Measurements from ENCODE around the gene NDUFS8. TPM values are rescaled to one million over a fixed set of nuclear protein-coding genes. Genes with fewer than 3 reads are reported as not detected.

The NDUFS8 gene
- total and polyA plus RNA-seq, 2 of the 13 experiments (the other 11 are each of a cell fraction or from before 2014, with no cell fraction given): 96.7 to 158 TPM

- TF ChIP-seq, protein P1, sequence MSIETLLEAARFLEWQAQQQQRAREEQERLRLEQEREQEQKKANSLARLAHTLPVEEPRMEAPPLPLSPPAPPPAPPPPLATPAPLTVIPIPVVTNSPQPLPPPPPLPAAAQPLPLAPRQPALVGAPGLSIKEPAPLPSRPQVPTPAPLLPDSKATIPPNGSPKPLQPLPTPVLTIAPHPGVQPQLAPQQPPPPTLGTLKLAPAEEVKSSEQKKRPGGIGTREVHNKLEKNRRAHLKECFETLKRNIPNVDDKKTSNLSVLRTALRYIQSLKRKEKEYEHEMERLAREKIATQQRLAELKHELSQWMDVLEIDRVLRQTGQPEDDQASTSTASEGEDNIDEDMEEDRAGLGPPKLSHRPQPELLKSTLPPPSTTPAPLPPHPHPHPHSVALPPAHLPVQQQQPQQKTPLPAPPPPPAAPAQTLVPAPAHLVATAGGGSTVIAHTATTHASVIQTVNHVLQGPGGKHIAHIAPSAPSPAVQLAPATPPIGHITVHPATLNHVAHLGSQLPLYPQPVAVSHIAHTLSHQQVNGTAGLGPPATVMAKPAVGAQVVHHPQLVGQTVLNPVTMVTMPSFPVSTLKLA (IDR thresholded peaks at IDR 0.05): no peak
- TF ChIP-seq KDM5A (IDR thresholded peaks at IDR 0.05; ENCODE audit: borderline replicate concordance, low read length): peak; percentile 73; the same call in 1 of the 2 replicates
- TF ChIP-seq ZNF777 (CRISPR knock-in tag; IDR thresholded peaks at IDR 0.05): no peak
- TF ChIP-seq ZNF605 (CRISPR knock-in tag; IDR thresholded peaks at IDR 0.05): peak; percentile 82
- TF ChIP-seq ZNF225 (CRISPR knock-in tag; IDR thresholded peaks at IDR 0.05): no peak
- no peak for TF ChIP-seq CEBPB (IDR thresholded peaks at IDR 0.05; ENCODE audit: borderline replicate concordance, low read depth, low read length)
- TF ChIP-seq, protein P2, sequence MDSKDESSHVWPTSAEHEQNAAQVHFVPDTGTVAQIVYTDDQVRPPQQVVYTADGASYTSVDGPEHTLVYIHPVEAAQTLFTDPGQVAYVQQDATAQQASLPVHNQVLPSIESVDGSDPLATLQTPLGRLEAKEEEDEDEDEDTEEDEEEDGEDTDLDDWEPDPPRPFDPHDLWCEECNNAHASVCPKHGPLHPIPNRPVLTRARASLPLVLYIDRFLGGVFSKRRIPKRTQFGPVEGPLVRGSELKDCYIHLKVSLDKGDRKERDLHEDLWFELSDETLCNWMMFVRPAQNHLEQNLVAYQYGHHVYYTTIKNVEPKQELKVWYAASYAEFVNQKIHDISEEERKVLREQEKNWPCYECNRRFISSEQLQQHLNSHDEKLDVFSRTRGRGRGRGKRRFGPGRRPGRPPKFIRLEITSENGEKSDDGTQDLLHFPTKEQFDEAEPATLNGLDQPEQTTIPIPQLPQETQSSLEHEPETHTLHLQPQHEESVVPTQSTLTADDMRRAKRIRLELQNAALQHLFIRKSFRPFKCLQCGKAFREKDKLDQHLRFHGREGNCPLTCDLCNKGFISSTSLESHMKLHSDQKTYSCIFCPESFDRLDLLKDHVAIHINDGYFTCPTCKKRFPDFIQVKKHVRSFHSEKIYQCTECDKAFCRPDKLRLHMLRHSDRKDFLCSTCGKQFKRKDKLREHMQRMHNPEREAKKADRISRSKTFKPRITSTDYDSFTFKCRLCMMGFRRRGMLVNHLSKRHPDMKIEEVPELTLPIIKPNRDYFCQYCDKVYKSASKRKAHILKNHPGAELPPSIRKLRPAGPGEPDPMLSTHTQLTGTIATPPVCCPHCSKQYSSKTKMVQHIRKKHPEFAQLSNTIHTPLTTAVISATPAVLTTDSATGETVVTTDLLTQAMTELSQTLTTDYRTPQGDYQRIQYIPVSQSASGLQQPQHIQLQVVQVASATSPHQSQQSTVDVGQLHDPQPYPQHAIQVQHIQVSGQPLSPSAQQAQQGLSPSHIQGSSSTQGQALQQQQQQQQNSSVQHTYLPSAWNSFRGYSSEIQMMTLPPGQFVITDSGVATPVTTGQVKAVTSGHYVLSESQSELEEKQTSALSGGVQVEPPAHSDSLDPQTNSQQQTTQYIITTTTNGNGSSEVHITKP (CRISPR knock-in tag; IDR thresholded peaks at IDR 0.05; ENCODE audit: low read depth): 0 out of 2 replicates have a peak, but pooled peaks have one; percentile 18
- no peak for TF ChIP-seq CSRNP1 (CRISPR knock-in tag; IDR thresholded peaks at IDR 0.05)
- peak; percentile 64; the same call in 1 of the 2 replicates for TF ChIP-seq ZHX2 (IDR thresholded peaks at IDR 0.05; ENCODE audit: low read depth)
- no peak for TF ChIP-seq ZHX2 (CRISPR knock-in tag; IDR thresholded peaks at IDR 0.05; ENCODE audit: borderline replicate concordance)
- peak; percentile 86 for TF ChIP-seq TAF1 (CRISPR knock-in tag; IDR thresholded peaks at IDR 0.05)
- TF ChIP-seq ZNF510 (CRISPR knock-in tag; IDR thresholded peaks at IDR 0.05; ENCODE audit: low read depth): peak; percentile 49; the same call in 1 of the 2 replicates
- TF ChIP-seq ZNF124 (CRISPR knock-in tag; IDR thresholded peaks at IDR 0.05): peak; percentile 63
- peak; percentile 59; the same call in 1 of the 2 replicates for TF ChIP-seq KMT2B (CRISPR knock-in tag; IDR thresholded peaks at IDR 0.05)
- TF ChIP-seq MIER2 (CRISPR knock-in tag; IDR thresholded peaks at IDR 0.05): no peak
- TF ChIP-seq ZNF7 (CRISPR knock-in tag; IDR thresholded peaks at IDR 0.05): no peak
These were observed at the start of gene NDUFS8 (continued) for GRCh38 chr11:68030318-68031143.
